RWPE1 (cell line): ENCODE data around the gene KIF4A.

Experiments
- CTCF ChIA-PET: fragments of 350-600 bp; sonication (Branson Sonifier 250); formaldehyde crosslinking; extraction: SDS; loops from one replicate; lab custom pipeline; 2021; lab: Yijun Ruan, JAX
- POLR2A ChIA-PET: fragments of 400-600 bp; formaldehyde crosslinking; extraction: SDS; loops from one replicate; lab custom pipeline; 2020; ENCODE audit warnings: antibody characterized with exemption; ENCODE audit not compliant: low non-redundant PET; lab: Yijun Ruan, JAX
- DNase-seq: peaks from one replicate; pipeline ENCODE4 v3.0.0; 2012; ENCODE audit warnings: low spot score
- H3K27ac ChIP-seq: fragments of 450-650 bp; 2 replicates; pipeline ENCODE4 v1.5.1; 2017
- CTCF ChIP-seq: fragments of 450-650 bp; conservative IDR thresholded peaks from 2 replicates; pipeline ENCODE4 v1.5.1; 2017; ENCODE audit warnings: low read depth, mild to moderate bottlenecking

The KIF4A gene

GRCh38 chrX:70281951-70282350 is 8.0 kb upstream of the KIF4A start, which contains the start of gene RAB41:
TSS of gene RAB41 (plus strand) at chrX:70282172. CDS start at chrX:70282218, 46 bp downstream.
- no peak within 1 kb of the TSS for H3K27ac ChIP-seq
- CTCF ChIA-PET: no interaction called here
- no peak for DNase-seq
- TF ChIP-seq CTCF: no peak
- POLR2A ChIA-PET: no interaction called here

- peak; percentile 2 for DNase-seq
- ChIA-PET CTCF (no interaction called here), POLR2A (no interaction called here)
- no peak for TF ChIP-seq CTCF
- H3K27ac ChIP-seq: peak overlapping the region; percentile 74
These were observed 624 bp upstream of the KIF4A start for GRCh38 chrX:70289168-70289792.

GRCh38 chrX:70292788-70293187 is 2.9 kb downstream of the KIF4A start:
- H3K27ac ChIP-seq: no peak overlapping the region
- TF ChIP-seq CTCF: no peak
- no peak for DNase-seq
- CTCF ChIA-PET: no interaction called here
- POLR2A ChIA-PET: no interaction called here

- no peak for DNase-seq
- CTCF ChIA-PET: interaction anchor here (0.7 kb wide), 1 partner anchor 159 kb away, joined by 3 read pairs; no protein-coding TSS in a partner anchor
- TF ChIP-seq CTCF: no peak
- POLR2A ChIA-PET: no interaction called here
- H3K27ac ChIP-seq: no peak overlapping the region
These were observed 3.7 kb downstream of the KIF4A start for GRCh38 chrX:70293621-70294020.

GRCh38 chrX:70301716-70302115 is 11.8 kb downstream of the KIF4A start:
- DNase-seq: no peak
- POLR2A ChIA-PET: no interaction called here
- H3K27ac ChIP-seq: no peak overlapping the region
- CTCF ChIA-PET: no interaction called here
- TF ChIP-seq CTCF: no peak

GRCh38 chrX:70313503-70313902 is 23.6 kb downstream of the KIF4A start:
- DNase-seq: no peak
- ChIA-PET CTCF (interaction anchor here (0.6 kb wide), 1 partner anchor 144 kb away, joined by 4 read pairs; no protein-coding TSS in a partner anchor), POLR2A (no interaction called here)
- no peak for TF ChIP-seq CTCF
- no peak overlapping the region for H3K27ac ChIP-seq
